ENCODE results near the gene TIMP2.

The TIMP2 gene

GRCh38 chr17:78862073-78863023, 62.8 kb downstream of the TIMP2 start:
- no peak for DNase-seq

DNA sequence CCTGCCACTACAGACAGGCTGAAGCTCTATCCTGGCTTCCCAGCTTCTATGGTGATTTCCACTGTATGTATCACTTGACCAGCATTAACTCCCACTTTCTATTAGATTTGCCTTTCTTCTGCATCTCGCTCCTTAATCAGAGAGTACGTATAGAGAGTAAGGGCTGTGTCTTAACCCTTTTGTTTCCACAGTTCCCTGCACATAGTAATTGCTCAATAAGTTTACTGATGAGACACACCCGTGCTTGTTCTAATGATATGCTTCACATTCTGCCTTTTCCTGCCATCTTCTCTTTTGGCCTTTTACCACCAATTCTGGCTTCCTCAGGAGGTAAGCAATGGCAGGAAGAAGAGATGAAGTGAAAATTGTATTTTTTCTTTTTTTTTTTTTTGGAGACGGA, 64.0 kb downstream of the TIMP2 start:
- DNase-seq: no peak

DNA sequence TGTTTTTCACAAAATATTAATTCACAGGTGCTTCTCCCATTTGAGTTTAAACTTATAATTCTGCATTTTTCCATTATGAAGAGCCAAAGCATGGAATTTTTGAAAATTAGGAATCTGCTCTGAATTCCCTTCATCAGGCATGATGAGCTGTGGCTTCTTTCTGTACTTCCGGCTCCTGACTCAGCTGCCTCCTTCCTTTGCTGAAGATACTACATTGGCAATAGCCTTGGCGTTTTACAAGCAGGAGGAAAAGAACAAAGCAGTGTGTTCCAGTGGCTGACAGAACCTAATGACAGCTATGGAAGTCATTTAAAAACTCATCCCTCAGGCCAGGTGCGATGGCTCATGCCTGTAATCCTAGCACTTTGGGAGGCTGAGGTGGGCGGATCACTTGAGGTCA, 66.1 kb downstream of the TIMP2 start:
- DNase-seq: no peak

DNA sequence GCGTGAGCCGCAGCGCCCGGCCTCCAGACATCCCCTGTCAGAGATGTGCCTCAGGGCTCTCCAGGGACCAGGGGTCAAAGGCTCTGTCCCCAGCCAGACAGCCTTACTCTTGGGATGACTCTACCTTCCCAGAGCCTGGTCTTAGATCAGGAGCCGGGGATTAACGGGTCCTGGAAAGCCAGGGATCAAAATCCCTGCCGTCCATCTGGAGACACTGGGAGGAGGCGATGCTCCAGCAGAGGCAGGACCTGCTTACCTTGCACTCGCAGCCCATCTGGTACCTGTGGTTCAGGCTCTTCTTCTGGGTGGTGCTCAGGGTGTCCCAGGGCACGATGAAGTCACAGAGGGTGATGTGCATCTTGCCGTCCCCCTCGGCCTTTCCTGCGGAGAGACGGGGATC, 67.9 kb downstream of the TIMP2 start:
- no peak for DNase-seq

GRCh38 chr17:78855561-78856165, 69.5 kb downstream of the TIMP2 start:
- DNase-seq: no peak

DNA sequence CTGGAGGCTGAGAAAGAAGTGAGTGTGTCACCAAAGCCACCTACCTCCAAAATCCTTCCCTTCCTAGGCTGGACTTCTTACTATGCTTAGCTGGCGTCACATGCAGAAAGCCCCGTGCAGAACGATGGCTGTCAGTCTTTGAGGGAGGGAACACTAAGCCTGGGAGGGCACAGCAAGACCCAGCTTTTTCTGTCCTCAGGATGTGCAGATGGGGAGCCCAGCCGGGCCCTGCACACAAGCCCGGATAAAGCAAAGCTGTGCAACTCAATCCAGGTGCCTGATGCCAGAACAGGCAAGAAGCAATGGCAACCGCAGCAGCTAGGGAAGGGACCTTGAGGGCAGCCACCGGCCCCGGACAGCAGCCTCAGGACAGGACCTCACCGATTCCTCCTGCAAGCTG, 70.7 kb downstream of the TIMP2 start:
- DNase-seq: no peak

DNA sequence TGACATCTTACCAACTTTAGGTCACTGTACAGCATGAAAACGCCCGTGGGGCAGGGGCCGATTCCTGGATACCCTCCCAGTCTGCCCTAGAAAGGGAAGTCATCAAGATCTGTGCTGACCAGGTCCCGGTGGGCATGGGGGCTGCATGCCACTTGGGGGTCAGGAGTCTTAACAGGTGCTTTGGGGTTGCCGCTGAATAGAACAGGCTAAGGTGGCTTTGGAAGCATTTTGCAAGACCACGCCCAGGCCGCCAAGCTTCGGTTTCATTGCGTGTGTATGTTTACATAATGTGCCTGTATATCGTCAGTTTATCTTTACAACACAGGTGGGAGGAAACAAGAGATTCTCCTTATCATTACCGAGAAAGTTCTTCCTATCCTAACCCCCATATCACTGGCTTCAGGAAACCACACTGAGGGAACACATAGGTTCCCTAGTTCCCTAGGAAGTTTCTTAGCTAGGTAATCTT, 71.2 kb downstream of the TIMP2 start:
- DNase-seq: no peak

DNA sequence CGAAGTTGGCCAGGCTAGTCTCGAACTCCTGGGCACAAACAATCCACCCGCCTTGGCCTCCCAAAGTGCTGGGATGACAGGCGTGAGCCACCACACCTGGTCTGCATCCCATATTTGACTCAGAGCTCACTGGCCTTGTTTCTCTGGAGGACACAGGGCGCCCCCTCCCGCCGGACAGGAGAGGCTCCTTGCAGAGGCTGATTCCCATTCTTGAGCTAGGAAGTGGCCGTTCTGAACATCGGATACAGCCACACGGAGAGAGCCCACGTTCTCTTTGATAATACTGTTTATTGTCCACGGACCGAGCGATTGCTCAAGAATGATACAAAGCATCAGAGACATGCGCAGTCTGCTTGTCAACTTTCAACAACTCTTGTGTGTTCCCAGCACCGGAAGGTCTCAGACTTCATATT, 72.5 kb downstream of the TIMP2 start:
- no peak for DNase-seq

DNA sequence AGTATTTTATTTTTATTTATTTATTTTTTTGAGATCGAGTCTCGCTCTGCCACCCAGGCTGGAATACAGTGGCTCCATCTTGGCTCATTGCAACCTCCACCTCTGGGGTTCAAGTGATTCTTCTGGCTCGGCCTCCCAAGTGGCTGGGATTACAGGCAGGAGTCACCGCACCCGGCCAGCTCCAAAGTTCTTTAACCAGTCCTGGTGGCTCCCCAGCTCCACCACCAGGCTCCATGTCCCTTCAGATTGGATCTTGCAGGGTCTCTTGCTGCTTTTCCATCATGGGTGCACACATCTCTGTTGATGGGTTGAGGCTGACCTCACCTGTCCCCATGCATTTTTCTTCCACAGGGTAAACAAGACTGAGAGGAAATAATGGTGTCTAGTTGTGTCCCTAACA, 76.2 kb downstream of the TIMP2 start:
- DNase-seq: no peak

- no peak for DNase-seq
Observed at GRCh38 chr17:78847052-78847451, 78.1 kb downstream of the TIMP2 start.

- no peak for DNase-seq
Observed at GRCh38 chr17:78844301-78845005, 80.7 kb downstream of the TIMP2 start.

DNA sequence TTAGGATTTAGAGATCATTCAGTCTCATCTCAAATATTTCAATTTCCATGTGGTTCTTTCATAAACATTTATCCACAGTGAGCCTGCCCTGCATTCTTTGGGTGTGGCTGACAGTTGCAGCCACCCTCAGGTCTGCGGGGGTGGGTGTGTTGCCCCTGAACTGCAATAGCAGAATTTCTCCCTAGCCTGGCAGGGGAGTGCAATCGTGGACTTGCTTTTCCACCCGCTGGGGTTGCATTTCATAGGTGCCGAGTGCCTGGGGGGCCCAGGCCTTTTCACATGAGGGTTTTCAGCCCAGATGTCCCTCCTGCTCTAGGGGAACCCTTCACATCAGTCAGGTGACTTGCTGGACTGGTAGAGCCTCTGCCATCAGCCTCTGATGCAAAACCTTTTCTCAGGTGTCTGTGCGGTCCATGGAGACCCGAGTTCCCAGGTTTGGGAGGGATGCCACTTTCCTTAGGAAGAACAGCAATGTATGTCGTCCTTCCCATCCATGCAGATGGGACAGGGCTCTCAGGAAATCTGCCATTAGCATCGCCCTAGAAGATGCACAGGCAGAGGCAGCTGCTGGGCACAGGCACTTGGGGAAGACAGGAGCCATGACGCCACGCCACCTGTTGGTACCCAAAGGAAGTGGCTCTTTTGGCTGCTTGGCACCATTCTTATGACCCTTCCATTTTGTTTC, 82.2 kb downstream of the TIMP2 start:
- DNase-seq: peak; percentile 8 to 66 (median 34)

GRCh38 chr17:78840780-78841611, 84.2 kb downstream of the TIMP2 start, which contains the start of gene USP36:
USP36 (minus strand) TSS chr17:78840814; CDS start chr17:78836363, 4,451 bp downstream.
- DNase-seq: peak; percentile 97 to 100 (median 99)

DNA sequence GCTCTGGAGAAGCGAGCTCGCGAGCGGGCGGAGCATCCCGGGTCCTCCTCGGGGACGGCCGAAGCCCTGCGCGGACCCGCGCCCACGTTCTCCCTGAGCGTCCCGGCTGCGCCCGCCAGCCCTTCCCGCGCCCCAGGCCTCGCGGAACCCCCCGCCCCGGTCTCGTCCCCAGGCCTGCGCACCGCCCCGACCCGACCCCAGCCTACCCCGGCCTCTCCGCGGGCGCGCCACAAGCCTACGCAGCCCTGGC, 84.7 kb downstream of the TIMP2 start:
- no peak for DNase-seq

GRCh38 chr17:78839762-78840529, 85.2 kb downstream of the TIMP2 start:
- peak; percentile 22 to 80 (median 48) for DNase-seq

DNA sequence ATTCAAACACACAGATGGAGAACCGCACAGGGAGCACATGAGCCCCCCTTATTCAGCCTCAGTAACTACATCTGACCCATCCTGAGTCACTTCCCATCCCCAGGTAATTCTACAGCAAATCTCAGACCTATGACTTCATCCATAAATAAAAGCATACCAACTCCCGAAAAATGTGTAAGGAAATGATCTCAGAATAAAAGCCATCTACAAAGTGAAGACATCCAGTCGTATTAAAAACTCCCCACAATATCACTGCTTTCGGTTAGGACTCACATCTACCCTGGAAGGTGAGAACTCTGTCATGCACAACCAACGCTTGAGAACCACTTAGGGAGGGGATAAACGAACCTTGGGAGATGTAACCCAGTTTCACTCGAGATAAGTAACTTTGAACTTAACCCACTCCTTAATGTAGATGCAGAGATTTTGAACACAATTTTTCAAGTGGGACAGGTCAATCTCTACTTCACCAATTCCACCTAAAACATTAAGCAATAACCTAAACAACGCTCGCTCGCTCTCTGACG, 85.9 kb downstream of the TIMP2 start:
- peak in 1 of 6 experiments; percentile 60 for DNase-seq

GRCh38 chr17:78838574-78839005, 86.6 kb downstream of the TIMP2 start:
- no peak for DNase-seq

DNA sequence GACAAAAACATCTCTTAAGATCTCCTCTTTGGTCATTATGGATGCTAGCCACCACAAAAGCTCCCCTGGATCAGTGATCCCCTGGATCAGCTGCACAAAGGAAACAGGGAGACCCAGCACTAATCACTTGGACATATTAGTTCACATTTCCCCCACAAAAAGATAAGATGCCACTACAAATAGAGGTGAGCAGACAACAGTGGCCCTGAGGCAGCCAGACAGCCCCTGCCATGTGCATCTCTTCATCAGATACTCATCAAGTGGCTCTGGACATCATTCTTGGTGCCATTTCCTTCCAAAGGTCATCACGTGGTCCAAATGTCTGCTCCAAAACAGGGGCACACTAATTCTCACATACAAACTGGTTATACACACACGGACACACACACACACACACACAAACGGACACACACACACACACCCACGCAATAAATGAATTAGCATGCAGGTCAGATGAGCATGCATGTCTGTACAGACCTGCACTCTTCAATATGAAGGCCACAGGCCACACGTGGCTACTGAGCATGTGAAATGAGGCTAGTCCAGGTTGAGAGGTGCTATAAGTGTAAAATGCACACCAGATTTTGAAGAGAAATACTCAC, 88.7 kb downstream of the TIMP2 start:
- DNase-seq: no peak

GRCh38 chr17:78834571-78834970, 90.6 kb downstream of the TIMP2 start:
- DNase-seq: no peak

GRCh38 chr17:78832541-78832810, 92.7 kb downstream of the TIMP2 start:
- no peak for DNase-seq
